ENCODE data around the gene ERBB2. TPM values are rescaled to one million over a fixed set of nuclear protein-coding genes. Genes with fewer than 3 reads are reported as not detected.
"Not testable (repeated sequence)": the region's sequence is repeated elsewhere in the genome, so short reads cannot be mapped to it uniquely, and the experiment has no call there.

Gene ERBB2
- polyA plus RNA-seq, 1 donor: 175 TPM

DNA sequence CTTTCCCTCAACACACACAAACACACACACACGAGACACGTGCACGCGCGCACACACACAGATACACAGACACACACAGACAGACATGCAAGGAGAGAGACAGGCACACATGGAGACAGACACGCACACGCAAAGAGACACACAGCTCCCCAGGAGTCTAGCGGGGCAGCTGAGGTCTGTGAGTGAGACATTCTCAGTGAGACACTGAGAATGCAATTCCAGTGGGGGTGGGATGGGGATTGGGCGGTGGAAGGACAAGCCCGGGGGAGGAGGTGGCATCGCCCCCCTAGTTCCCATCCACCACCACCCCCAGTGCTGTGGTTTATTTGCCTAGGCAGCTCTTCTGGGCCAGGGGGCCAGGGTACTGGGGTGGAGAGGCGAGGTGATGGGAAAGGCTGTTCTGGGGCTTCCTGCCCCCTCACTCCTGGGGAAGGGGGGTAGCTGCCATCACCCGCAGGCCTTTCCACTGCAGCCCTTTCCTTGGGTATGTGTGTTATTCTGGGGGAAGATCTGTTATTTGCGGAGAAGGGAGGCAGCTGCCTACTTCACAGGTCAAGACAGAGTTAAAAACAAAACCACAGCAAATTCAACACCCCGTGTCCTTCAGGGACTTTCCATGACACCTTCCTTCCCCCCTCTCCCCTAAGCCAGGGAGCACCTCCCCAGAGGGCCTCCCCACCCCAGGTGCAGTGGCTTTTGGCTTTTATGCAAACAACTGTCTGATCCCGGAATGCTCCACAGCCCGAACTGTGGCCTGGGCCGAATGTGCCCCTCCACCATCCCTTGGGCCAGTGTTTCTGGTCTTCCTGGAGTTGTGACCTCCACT lies 55.9 kb downstream of the ERBB2 start:
- Histone ChIP-seq H3K4me1 (ENCODE audit: control insufficient read depth, insufficient read depth, low read length) (peaks cover 7% of the 10 kb centered on the region), H3K27me3 (ENCODE audit: control insufficient read depth, insufficient read depth, low read length) (no peaks in the 10 kb centered on the region), H3K27ac (ENCODE audit: low read length) (no peak overlapping the region), H3K36me3 (ENCODE audit: control insufficient read depth, insufficient read depth, low read length) (no peaks in the 10 kb centered on the region), H3K9me3 (ENCODE audit: control insufficient read depth, low read depth, low read length) (no peaks in the 10 kb centered on the region), H3K4me3 (ENCODE audit: low read length) (no peak overlapping the region)
- no CpG with 5 or more reads among the region's 18 CpGs for WGBS (ENCODE audit: insufficient coverage, low lambda C conversion rate)
- DNase-seq: no peak

DNA sequence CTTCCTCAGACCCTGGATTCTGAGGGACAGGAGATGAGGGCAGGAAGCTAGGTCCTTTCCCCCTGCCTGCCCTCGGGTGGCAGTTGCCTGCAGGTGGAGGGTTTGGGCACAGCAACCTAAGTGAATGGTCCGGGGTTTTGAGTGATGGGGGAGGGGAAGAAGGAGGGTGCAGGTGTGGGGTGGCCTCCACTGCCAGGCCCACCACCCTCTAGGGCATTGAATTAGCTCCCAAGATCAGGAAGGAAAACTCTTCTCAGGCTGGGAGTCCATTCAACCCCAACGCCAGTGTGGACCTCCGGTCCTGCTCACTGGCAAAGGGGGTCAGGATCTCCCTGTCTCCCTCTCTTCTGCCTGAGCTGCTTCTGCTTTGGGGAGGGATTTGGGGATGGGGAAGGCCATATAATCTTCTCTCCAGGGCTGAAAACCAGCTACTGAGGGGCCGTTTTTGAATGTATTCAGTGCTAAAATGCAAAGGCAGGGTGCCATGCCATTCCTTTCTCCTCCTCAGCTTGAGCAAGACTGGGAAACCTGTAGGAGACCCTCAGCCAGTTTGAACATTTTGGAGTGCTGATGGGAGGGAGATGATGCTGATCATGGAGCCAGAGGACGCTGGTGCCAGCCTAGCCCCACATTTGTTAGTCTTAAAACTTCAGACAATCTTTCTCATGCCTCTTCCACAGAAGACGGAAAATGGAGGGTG lies 56.7 kb downstream of the ERBB2 start:
- DNase-seq: peak in 1 of 2 donors; percentile 15
- Histone ChIP-seq H3K27me3 (ENCODE audit: control insufficient read depth, insufficient read depth, low read length) (no peaks in the 10 kb centered on the region), H3K4me1 (ENCODE audit: control insufficient read depth, insufficient read depth, low read length) (peaks cover 7% of the 10 kb centered on the region), H3K36me3 (ENCODE audit: control insufficient read depth, insufficient read depth, low read length) (no peaks in the 10 kb centered on the region), H3K4me3 (ENCODE audit: low read length) (no peak overlapping the region), H3K9me3 (ENCODE audit: control insufficient read depth, low read depth, low read length) (no peaks in the 10 kb centered on the region), H3K27ac (ENCODE audit: low read length) (no peak overlapping the region)
- no CpG with 5 or more reads among the region's 7 CpGs for WGBS (ENCODE audit: insufficient coverage, low lambda C conversion rate)

DNA sequence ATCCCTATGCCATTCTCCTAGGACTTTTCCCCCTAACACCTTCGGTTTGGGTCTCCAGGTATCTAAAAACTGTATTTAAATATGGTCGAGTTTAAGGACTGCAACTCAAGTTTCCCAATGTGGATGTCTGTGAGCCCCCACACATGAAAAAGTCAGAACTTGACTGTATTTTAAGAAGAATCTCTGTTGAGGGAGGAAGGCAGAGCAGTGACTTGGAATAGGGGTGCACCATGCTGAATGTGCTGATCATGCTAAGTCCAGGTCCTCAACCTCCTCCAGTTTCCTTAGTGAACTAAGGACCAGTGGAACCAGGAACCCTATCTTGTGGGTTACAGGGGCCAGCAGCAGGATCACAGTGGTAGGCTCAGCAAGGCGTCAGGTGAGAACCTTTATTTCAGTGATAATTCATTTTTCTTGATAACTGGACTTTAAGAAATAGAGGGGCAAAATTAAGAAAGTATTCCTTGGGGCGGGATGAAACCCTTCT lies 57.4 kb downstream of the ERBB2 start:
- no peaks in the 10 kb centered on the region for H3K27me3 ChIP-seq (ENCODE audit: control insufficient read depth, insufficient read depth, low read length)
- WGBS (ENCODE audit: insufficient coverage, low lambda C conversion rate): no CpG with 5 or more reads among the region's 4 CpGs
- no peaks in the 10 kb centered on the region for H3K9me3 ChIP-seq (ENCODE audit: control insufficient read depth, low read depth, low read length)
- H3K4me3 ChIP-seq (ENCODE audit: low read length): no peak overlapping the region
- H3K4me1 ChIP-seq (ENCODE audit: control insufficient read depth, insufficient read depth, low read length): peaks cover 7% of the 10 kb centered on the region
- no peaks in the 10 kb centered on the region for H3K36me3 ChIP-seq (ENCODE audit: control insufficient read depth, insufficient read depth, low read length)
- DNase-seq: no peak
- no peak overlapping the region for H3K27ac ChIP-seq (ENCODE audit: low read length)

DNA sequence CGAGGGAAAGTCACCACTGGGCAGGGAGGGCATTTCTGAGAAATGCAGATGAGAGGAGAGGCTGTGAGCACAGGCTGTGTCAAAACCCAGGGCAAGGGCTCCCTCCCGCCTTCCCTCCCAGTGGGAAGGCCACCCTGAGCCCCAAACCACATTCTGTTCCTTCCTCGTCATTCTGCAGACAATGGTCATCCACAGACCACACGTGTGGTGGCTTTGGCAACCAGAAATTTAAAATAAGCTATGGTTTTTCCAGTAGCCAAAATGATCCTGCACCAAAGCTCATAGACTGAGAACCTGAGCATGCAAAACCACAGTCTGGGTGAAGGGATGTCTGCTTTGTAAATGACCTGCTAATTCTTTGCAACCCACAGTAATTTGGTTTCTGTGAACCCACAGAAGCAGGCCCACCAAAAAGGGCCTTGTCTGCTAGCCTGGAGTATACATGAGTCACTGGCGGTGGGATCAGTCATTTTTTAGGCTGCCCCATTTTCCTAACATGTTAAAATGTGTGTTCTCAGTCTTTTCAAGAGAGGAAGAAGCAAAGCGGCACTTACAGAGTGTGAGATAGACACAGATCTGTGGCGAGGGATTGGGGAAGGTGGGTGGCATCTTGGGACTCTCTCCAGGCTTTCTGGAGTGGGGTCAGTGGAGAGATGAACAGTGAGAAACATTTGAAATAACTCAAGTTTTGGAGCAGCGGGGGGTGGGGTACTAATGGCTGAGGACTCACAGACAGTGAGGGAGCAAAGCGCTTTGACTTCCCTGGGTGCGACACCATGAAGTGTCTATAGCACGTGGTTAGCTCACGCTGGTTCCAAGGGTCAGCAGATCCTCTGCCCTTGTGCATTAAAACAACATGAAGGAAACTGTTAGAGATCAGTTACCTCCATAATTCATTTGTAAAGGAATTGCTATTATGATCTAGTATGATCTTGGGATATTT lies 58.3 kb downstream of the ERBB2 start:
- Histone ChIP-seq H3K27ac (ENCODE audit: low read length) (no peak overlapping the region), H3K9me3 (ENCODE audit: control insufficient read depth, low read depth, low read length) (no peaks in the 10 kb centered on the region), H3K4me3 (ENCODE audit: low read length) (no peak overlapping the region), H3K36me3 (ENCODE audit: control insufficient read depth, insufficient read depth, low read length) (no peaks in the 10 kb centered on the region), H3K27me3 (ENCODE audit: control insufficient read depth, insufficient read depth, low read length) (no peaks in the 10 kb centered on the region), H3K4me1 (ENCODE audit: control insufficient read depth, insufficient read depth, low read length) (peaks cover 7% of the 10 kb centered on the region)
- WGBS (ENCODE audit: insufficient coverage, low lambda C conversion rate): no CpG with 5 or more reads among the region's 12 CpGs
- DNase-seq: peak in 1 of 2 donors; percentile 44

DNA sequence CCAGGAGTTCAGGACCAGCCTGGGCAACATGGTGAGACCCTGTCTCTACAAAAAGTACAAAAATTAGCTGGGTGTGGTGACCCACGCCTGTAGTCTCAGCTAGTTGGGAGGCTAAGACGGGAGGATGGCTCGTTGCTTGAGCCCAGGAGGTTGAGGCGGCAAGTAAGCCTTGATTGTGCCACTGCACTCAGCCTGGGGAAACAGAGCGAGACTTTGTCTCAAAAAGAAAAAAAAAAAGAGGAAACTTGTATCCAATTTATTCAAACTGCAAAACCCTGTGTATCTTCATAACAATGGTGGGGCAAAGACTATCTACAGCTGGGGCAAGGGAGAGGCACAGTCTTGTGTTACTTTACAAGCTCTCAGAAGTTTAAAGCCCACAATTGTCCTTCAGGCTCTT lies 59.3 kb downstream of the ERBB2 start:
- peaks cover 7% of the 10 kb centered on the region for H3K4me1 ChIP-seq (ENCODE audit: control insufficient read depth, insufficient read depth, low read length)
- no peaks in the 10 kb centered on the region for H3K36me3 ChIP-seq (ENCODE audit: control insufficient read depth, insufficient read depth, low read length)
- no peak overlapping the region for H3K27ac ChIP-seq (ENCODE audit: low read length)
- H3K4me3 ChIP-seq (ENCODE audit: low read length): no peak overlapping the region
- no peaks in the 10 kb centered on the region for H3K9me3 ChIP-seq (ENCODE audit: control insufficient read depth, low read depth, low read length)
- no peaks in the 10 kb centered on the region for H3K27me3 ChIP-seq (ENCODE audit: control insufficient read depth, insufficient read depth, low read length)
- no CpG with 5 or more reads among the region's 5 CpGs for WGBS (ENCODE audit: insufficient coverage, low lambda C conversion rate)
- DNase-seq: peak in 1 of 2 donors; percentile 38

DNA sequence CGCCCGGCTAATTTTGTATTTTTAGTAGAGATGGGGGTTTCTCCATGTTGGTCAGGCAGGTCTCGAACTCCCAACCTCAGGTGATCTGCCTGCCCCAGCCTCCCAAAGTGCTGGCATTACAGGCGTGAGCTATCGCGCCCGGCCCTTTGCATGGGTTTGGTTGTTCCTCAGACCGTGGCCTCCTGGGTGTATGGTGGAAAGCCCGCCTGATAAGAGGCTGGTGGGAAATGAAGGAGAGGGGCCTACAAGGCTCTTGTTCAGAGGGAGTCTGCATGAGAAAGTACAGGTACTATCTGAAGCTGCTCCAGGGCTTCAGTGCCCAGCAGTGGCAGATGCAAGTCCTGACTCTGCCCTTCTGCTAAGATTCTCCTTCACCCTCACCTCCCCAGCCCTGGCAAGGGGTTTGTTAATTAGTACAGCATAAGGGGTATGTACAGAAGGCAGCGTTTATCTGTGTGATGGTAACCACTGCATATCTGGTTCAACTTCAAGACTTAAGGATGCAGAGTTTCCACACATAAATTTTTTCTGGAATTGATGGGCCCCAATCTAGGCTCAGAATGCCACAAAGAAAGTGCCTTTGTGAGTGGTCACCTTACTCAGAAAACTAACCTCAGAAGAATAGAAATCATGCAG lies 62.1 kb downstream of the ERBB2 start:
- Histone ChIP-seq H3K27me3 (ENCODE audit: control insufficient read depth, insufficient read depth, low read length) (peaks cover 2% of the 10 kb centered on the region), H3K4me3 (ENCODE audit: low read length) (no peak overlapping the region), H3K27ac (ENCODE audit: low read length) (no peak overlapping the region), H3K36me3 (ENCODE audit: control insufficient read depth, insufficient read depth, low read length) (no peaks in the 10 kb centered on the region), H3K4me1 (ENCODE audit: control insufficient read depth, insufficient read depth, low read length) (no peaks in the 10 kb centered on the region), H3K9me3 (ENCODE audit: control insufficient read depth, low read depth, low read length) (no peaks in the 10 kb centered on the region)
- no peak for DNase-seq
- WGBS (ENCODE audit: insufficient coverage, low lambda C conversion rate): no CpG with 5 or more reads among the region's 10 CpGs

DNA sequence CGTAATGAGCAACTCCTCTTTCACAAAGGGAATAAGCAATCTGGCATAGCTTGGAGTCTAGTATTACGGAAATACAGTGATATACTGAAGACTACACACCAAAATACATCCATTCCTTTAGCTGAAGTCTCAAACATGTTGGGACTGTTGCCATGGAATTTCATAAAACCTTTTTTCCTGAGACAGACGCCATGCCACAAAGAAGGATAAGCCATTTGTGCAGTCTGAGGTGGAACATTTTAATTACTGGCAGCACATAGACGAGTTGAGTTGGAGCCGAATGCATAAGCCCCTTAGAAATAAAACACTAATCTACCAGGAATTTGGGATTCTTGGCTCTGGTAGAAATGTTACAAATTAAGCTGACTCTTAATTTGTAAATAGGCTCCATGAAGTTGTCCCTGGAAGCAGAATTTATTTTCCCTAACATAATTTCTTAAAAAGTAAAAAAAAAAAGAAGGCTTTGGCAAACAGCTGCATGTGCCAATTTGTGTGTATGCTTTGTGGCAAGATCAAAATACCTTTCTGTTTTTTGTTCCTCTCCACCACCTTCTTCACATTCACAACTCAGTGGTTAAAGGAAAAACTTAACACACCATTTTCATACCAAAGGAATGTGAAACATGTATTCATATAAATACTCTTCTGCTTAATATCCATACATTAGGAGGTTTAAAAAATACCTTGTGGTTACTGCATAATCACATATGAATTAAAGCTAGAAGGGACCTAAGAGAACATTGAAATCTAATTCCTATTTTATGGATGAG lies 63.4 kb downstream of the ERBB2 start:
- peaks cover 2% of the 10 kb centered on the region for H3K27me3 ChIP-seq (ENCODE audit: control insufficient read depth, insufficient read depth, low read length)
- no peak overlapping the region for H3K27ac ChIP-seq (ENCODE audit: low read length)
- H3K4me3 ChIP-seq (ENCODE audit: low read length): no peak overlapping the region
- H3K36me3 ChIP-seq (ENCODE audit: control insufficient read depth, insufficient read depth, low read length): no peaks in the 10 kb centered on the region
- no peaks in the 10 kb centered on the region for H3K9me3 ChIP-seq (ENCODE audit: control insufficient read depth, low read depth, low read length)
- WGBS (ENCODE audit: insufficient coverage, low lambda C conversion rate): no CpG with 5 or more reads among the region's 5 CpGs
- no peak for DNase-seq
- H3K4me1 ChIP-seq (ENCODE audit: control insufficient read depth, insufficient read depth, low read length): no peaks in the 10 kb centered on the region

DNA sequence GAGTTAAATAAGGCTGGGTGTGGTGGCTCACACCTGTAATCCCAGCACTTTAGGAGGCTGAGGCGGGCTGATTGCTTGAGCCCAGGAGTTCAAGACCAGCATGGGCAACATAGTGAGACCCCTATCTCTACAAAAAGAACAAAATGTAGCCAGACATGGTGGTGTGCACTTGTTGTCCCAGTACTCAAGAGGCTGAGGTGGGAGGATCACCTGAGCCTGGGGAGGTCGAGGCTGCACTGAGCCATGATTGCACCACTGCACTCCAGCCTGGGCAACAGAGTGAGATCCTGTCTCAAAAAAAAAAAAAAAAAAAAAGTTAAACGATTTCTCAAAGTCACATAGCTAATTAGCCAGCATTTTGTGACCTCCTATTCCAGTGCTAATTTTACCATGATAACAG lies 64.3 kb downstream of the ERBB2 start:
- WGBS (ENCODE audit: insufficient coverage, low lambda C conversion rate): no CpG with 5 or more reads among the region's 3 CpGs
- not testable (repeated sequence) for H3K36me3 ChIP-seq (ENCODE audit: control insufficient read depth, insufficient read depth, low read length); H3K4me1 ChIP-seq (ENCODE audit: control insufficient read depth, insufficient read depth, low read length); H3K9me3 ChIP-seq (ENCODE audit: control insufficient read depth, low read depth, low read length); H3K27me3 ChIP-seq (ENCODE audit: control insufficient read depth, insufficient read depth, low read length); H3K4me3 ChIP-seq (ENCODE audit: low read length); H3K27ac ChIP-seq (ENCODE audit: low read length); DNase-seq

DNA sequence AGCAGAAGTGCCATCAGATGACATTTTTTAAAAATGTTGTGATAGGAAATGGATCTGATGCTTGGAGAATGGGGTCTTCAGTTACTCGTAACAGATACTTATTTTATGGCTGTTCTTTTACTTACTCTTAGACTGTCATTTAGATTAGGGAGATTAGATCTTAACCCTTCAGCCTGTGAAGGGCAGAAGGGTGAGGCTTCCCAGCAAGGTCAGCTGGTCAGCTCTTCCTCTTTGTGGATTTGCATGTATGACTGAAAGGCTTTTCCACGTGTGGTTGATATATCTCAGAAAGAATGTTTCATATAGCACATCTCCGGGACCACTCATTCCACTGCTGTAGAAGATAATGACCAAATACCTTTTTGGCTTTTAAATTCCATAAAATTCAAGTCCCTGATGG lies 65.3 kb downstream of the ERBB2 start:
- Histone ChIP-seq H3K4me1 (ENCODE audit: control insufficient read depth, insufficient read depth, low read length) (no peaks in the 10 kb centered on the region), H3K27ac (ENCODE audit: low read length) (no peak overlapping the region), H3K36me3 (ENCODE audit: control insufficient read depth, insufficient read depth, low read length) (no peaks in the 10 kb centered on the region), H3K4me3 (ENCODE audit: low read length) (no peak overlapping the region), H3K27me3 (ENCODE audit: control insufficient read depth, insufficient read depth, low read length) (peaks cover 2% of the 10 kb centered on the region), H3K9me3 (ENCODE audit: control insufficient read depth, low read depth, low read length) (no peaks in the 10 kb centered on the region)
- 29% methylated on average over 1 of the region's 3 CpGs for WGBS (ENCODE audit: insufficient coverage, low lambda C conversion rate)
- no peak for DNase-seq
